ENCODE measurements around the gene CCDC57.

GRCh38 chr17:82101767-82102679 lies 110.6 kb downstream of the CCDC57 start:
- TF ChIP-seq POLR2A (IDR thresholded peaks at IDR 0.05): no peak
- peak in 1 of 4 experiments; percentile 17 for TF ChIP-seq CTCF (IDR thresholded peaks at IDR 0.05)
- TF ChIP-seq POLR2AphosphoS5 (IDR thresholded peaks at IDR 0.05): no peak
